Activated CD4-positive, alpha-beta T cell treated with anti-CD3 and anti-CD28 coated beads, Interleukin-2, Interleukin-6, amounts not matched to agents 100 ng/mL and 50 ng/mL, durations not matched to agents 16 hours and 8 hours (primary cell): ENCODE measurements around the gene NCOR1.
"Not testable (repeated sequence)": the region's sequence is repeated elsewhere in the genome, so short reads cannot be mapped to it uniquely, and the experiment has no call there.

Experiments used
- DNase-seq: peaks from one replicate; pipeline ENCODE4 v3.0.0-alpha.2; 2020

NCOR1 gene

GRCh38 chr17:16214190-16215001, 938 bp downstream of the NCOR1 start:
- DNase-seq: peak; percentile 10

DNA sequence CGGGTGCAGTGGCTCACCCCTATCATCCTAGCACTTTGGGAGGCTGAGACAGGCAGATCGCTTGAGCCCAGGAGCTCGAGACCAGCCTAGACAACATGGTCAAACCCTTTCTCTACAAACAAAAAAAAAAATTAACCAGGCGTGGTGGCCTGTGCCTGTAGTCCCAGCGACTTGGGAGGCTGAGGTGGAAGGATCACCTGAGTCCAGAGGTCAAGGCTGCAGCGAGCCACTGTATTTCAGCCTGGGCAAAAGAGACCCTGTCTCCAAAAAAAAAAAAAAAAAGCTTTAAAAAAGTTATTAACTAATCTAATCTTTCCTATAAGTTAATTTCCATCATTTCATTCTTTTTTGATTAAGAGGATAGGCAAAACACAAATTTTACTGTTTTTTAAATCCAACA, 2.5 kb downstream of the NCOR1 start:
- DNase-seq: no peak

GRCh38 chr17:16211590-16211989, 3.7 kb downstream of the NCOR1 start:
- DNase-seq: no peak

DNA sequence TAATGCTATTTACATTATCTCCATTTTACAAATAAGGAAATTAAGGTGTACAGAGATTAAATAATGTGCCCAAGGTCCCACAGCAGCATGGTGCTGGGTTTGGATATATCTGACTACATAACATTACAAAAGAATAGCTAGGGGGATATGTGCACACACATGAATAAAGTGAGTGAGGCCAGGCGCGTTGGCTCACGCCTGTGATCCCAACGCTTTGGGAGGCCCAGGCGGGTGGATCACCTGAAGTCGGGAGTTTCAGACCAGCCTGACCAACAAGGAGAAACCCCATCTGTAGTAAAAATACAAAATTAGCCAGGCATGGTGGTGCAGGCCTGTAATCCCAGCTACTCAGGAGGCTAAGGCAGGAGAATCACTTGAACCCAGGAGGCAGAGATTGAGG, 10.6 kb downstream of the NCOR1 start:
- DNase-seq: not testable (repeated sequence)

- DNase-seq: not testable (repeated sequence)
Observed at GRCh38 chr17:16202554-16203500, 12.5 kb downstream of the NCOR1 start.

DNA sequence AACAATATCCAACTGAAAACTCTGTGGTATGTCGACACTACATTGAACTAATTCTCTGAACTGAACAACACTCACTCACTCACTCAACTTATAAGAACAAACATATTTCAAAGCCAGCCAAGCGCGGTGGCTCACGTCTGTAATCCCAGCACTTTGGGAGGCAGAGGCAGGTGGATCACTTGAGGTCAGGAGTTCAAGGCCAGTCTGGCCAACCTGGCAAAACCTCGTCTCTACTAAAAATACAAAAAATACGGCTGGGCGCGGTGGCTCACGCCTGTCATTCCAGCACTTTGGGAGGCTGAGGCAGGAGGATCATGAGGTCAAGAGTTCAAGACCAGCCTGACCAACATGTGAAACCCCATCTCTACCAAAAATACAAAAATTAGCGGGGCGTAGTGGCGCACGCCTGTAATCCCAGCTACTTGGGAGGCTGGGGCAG, 13.6 kb downstream of the NCOR1 start:
- not testable (repeated sequence) for DNase-seq

- DNase-seq: no peak
Observed at GRCh38 chr17:16199093-16199492, 16.2 kb downstream of the NCOR1 start.

GRCh38 chr17:16197276-16197675, 18.1 kb downstream of the NCOR1 start:
- no peak for DNase-seq

DNA sequence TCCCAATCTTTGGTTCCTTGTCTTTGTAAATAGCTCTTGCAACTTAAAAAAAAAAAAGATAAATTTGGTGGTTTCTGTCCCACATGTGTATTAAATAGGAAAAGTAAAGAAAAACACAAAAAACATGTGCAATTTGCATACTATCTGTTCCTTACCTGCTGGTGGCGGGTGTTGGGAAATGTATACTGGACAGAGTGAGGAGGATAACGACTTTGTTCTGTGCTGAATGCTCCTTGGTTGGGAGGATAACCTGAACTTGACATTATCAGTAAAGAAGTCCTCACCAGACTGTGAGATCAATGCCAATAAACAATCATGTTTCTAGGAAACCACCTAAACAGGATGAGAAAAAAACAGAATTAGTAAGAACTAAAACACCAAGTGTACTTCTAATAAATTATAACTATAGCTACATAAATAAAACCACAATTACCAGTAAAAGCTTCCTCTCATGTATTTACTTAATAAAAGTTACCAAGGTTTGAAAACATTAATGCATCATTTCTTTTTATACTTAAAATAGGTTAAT, 21.0 kb downstream of the NCOR1 start:
- DNase-seq: not testable (repeated sequence)

DNA sequence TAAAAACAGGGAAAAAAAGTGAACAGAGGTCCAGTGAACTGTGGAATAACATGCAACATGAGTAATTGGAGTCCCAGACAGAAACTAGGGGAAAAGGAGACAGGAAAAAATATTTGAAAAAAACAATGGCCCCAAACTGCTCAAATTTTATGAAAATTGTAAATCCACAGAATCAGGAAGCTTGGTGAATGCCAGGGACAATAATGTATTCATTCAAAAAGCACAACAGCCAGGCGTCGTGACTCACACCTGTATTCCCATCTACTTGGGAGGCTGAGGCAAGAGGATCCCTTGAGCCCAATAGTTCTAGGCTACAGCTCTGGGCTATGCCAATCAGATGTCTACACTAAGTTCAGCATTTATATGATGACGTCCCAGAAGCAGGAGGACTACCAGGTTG, 23.7 kb downstream of the NCOR1 start:
- no peak for DNase-seq

GRCh38 chr17:16190703-16191360, 24.5 kb downstream of the NCOR1 start:
- DNase-seq: no peak

GRCh38 chr17:16189791-16190348, 25.5 kb downstream of the NCOR1 start:
- DNase-seq: no peak

- DNase-seq: no peak
Observed at GRCh38 chr17:16187642-16188041, 27.7 kb downstream of the NCOR1 start.

- no peak for DNase-seq
Observed at GRCh38 chr17:16181581-16181980, 33.8 kb downstream of the NCOR1 start.

- no peak for DNase-seq
Observed at GRCh38 chr17:16178836-16179235, 36.5 kb downstream of the NCOR1 start.

- no peak for DNase-seq
Observed at GRCh38 chr17:16171613-16172012, 43.7 kb downstream of the NCOR1 start.

DNA sequence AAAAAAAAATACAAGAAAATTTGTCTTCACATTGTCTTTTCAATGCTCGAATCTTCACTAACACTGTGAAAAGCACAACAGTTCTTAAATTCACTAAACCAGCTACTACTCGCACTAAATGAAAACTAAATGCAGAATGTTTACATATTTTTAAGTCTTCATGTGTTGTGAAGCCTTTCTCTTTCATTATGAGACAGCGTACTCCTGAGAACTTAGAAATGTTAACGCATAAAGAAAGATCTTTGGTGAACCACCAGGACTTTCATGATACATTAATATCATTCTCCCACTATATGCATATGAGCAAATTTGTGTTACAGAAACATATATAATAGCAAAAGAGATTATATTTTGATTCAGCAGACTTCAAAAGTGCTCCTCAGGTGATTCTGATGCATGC, 48.6 kb downstream of the NCOR1 start:
- peak; percentile 53 for DNase-seq

GRCh38 chr17:16158714-16159113, 56.6 kb downstream of the NCOR1 start:
- no peak for DNase-seq

GRCh38 chr17:16155536-16155935, 59.8 kb downstream of the NCOR1 start:
- DNase-seq: no peak

- DNase-seq: not testable (repeated sequence)
Observed at GRCh38 chr17:16152326-16152725, 63.0 kb downstream of the NCOR1 start.

GRCh38 chr17:16150251-16150856, 65.0 kb downstream of the NCOR1 start:
- DNase-seq: no peak

- no peak for DNase-seq
Observed at GRCh38 chr17:16148596-16148995, 66.7 kb downstream of the NCOR1 start.
